Endothelial cell of hepatic sinusoid (primary cell): ENCODE data around the gene MAB21L3.
"Not testable (repeated sequence)": the region's sequence is repeated elsewhere in the genome, so short reads cannot be mapped to it uniquely, and the experiment has no call there.

Experiments used
- in situ Hi-C: cut with HindIII; loops from 2 replicates; pipeline ENCODE4 v1.10.0; 2017; ENCODE audit warnings: low sequenced_read_pairs

The MAB21L3 gene

DNA sequence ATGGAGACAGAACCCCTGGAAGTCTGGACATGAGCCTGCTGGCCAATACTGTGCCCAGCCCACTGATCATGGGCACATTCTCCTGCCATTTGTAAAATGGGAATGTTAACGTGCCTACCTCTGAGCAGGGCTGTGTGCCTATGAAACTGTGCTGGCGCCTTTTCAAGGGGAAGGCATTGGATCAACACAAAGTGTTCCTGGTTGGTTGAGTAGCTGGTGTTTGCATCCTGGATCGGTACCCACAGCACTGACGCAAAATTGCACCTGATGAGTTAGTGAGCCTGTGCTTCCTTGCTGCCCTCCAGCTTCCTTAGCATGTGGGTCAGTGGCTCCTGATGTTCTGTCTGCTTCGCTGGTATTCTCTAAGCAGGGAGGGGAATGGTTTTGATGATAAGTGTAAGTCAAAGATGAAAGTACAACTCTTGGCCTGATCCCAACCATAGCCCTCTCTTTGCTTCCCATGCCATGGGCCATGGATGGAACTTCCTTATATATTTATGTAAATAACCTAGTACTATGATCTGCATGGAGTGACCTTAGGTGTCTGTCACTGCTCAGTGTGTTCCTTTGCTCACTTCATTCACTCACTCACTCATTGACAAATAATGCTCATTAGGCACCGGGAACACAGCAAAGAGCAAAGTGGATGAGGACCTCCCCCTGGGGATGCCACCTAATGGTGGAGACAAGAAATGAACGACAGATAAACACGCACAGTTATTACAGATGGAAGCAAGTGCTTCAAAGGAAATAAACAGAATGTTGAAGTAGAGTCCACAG lies 22.7 kb downstream of the MAB21L3 start:
- in situ Hi-C loops: no loop called here

GRCh38 chr1:116134476-116134773 lies 23.2 kb downstream of the MAB21L3 start:
- in situ Hi-C loops: no loop called here

DNA sequence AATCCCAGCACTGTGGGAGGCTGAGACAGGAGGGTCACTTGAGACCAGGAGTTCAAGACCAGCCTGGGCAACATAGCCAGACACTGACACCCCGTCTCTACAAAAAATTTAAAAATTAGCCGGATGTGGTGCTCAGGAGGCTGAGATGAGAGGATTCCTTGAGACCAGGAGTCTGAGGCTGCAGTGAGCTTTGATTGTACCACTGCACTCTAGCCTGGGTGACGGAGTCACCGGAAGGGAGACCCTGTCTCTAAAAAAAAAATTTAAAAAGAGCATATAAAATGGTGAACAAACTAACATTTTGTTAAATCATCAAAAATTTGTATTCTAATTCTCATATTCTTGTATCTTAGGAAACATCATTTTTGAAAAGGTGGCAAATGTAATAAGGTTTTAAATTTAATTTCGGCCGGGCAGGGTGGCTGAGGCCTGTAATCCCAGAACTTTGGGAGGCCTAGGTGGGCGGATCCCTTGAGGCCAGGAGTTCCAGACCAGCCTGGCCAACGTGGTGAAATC lies 27.1 kb downstream of the MAB21L3 start:
- in situ Hi-C loops: no loop called here

DNA sequence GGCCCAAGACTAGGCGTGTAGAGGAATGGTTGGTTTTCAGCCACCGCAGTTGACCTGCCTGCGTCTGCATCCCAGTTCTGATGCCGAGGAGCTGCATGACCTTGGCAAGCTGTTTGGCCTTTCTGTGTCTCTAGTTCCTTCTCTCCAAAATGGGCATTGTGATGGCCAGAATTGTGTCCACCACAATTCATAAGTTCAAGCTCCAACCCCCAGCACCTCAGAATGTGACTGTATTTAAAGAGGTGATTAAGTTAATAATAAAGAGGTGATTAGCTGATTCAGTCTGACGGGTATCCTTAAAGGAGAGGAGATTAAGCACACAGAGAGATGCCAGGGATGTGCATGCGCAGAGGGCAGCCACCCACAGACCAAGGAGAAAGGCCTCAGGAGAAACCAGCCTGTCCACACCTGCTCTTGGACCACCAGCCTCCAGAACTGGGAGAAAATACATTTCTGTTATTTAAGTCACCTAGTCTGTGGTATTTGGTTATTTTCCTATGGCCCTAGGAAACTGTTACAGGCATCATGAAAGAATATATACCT lies 28.5 kb downstream of the MAB21L3 start:
- in situ Hi-C loops: no loop called here

DNA sequence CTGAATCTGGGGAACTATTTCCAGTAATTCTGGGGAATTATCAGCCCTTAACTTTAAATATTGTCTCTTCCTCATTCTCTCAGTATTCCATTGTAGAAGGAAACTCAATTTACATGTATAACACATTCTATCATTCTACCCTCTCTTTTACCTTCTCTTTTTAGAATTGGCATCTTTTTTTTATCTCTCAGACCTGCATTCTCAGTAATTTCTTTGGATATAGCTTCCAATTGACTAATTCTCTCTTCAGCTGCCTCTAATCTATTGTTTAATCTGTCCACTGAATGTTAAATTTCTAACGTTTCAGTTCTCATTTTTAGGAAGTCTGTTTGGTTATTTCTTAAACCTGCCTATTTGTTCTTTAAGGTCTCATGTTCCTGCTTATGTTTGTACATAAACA lies 33.0 kb downstream of the MAB21L3 start:
- in situ Hi-C loops: no loop called here

DNA sequence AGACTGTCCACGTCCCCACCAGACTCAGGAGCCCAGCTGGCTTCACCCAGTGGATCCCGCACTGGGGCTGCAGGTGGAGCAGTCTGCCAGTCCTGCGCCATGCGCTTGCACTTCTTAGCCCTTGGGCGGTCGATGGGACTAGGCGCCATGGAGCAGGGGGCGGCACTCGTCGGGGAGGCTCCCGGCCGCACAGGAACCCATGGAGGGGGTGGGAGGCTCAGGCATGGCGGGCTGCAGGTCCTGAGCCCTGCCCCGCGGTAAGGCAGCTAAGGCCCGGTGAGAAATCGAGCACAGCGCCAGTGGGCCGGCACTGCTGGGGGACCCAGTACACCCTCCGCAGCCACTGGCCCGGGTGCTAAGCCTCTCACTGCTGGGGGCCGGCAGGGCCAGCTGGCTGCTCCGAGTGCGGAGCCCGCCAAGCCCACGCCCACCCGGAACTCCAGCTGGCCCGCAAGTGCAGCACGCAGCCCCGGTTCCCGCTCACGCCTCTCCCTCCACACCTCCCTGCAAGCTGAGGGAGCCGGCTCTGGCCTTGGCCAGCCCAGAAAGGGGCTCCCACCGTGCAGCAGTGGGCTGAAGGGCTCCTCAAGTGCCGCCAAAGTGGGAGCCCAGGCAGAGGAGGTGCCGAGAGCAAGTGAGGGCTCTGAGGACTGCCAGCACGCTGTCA lies 35.4 kb downstream of the MAB21L3 start:
- in situ Hi-C loops: not testable (repeated sequence)

DNA sequence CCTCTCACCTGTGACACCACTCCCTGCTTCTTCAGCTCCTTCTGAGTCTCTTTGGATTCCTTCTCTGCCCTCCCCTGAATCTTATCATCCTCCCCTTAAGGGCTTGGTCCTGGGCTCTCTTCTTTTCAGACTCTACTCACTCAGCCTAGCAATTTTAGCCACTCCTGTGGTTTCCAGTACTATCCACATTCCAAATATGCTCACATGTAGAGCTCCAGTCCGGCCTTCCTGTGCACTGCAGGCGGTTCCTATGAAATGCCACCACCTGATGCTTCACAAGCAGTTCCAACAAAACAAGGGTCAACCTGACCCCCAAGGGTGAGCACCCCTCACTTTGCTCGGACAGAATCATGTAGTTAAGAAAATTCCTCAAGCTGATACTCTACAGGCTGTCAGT lies 35.9 kb downstream of the MAB21L3 start:
- in situ Hi-C loops: no loop called here

DNA sequence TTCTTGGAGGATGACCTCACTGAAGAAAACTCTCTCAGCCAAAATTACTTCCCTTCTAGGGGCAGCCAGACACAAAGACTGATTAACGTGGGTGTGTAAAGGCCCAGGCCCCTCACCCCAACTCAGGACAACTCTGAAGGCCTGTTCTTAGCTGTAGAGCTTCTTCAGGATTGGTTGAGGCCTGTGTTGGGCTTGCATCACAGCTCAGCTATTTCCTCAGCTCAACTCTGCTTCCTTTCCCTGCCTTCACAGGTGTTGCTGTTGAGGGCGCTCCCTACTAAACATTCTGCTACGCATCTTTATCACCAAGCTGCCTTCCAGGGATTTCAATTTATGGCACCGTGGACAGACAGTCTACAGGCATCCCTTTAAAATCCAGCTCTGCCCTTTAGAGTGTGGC lies 36.8 kb downstream of the MAB21L3 start:
- in situ Hi-C loops: no loop called here

DNA sequence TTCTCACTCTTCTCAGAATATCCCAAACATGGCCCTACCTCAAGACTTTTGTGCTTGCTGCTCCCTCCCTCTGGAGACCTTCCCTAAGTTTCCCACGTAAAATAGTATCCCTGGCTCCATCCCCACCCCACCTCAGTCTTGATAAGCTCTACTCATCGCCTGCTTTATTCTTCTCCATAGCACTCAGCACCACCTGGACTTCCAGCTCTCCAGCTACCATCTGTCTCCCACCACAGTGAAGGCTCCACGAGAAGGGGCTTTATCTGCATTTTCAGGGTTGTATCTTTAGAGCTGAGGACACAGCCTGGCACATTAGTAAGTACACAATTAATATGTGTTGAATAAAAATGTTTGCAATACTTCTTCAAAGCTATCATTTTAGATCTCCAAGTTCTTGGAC lies 37.8 kb downstream of the MAB21L3 start:
- in situ Hi-C loops: no loop called here

DNA sequence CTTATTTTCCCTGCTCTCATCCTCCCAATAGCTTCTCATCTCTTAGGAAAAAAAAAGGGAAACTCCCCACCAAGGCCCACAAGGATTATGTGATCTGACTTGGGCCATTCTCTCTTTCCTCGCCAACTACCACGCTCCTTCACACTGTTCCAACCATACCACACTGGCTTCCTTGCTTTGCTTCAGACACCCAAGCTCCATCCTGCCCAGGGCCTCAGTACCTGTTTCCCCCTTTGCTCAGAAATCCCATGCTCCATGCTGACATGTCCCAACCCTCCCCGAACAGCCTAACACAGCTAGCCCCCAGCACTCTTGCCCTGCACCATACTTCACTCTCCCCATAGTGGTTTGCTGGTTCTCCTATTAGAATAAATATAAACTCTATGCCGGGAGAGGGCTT lies 39.2 kb downstream of the MAB21L3 start:
- in situ Hi-C loops: no loop called here

GRCh38 chr1:116151739-116152576 lies 40.8 kb downstream of the MAB21L3 start:
- in situ Hi-C loops: no loop called here

DNA sequence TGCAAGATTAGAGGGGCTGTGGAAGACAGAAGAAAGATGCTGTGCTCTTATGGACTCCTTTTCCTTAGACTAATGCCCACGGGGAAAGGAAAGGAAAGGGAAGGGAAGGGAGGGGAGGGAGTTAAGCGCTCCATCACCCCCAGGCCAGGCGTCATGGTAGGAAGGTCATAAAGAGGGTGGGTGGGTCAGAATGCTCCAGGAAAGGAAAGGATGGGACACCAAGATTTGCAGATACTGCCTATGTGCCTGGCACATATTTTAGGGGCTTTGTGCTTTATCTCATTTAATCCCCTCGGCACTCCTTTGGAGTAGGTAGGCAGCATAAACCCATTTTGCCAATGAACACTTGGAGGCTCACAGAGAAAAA lies 41.4 kb downstream of the MAB21L3 start:
- in situ Hi-C loops: no loop called here

GRCh38 chr1:116152950-116153691 lies 41.9 kb downstream of the MAB21L3 start:
- in situ Hi-C loops: no loop called here

DNA sequence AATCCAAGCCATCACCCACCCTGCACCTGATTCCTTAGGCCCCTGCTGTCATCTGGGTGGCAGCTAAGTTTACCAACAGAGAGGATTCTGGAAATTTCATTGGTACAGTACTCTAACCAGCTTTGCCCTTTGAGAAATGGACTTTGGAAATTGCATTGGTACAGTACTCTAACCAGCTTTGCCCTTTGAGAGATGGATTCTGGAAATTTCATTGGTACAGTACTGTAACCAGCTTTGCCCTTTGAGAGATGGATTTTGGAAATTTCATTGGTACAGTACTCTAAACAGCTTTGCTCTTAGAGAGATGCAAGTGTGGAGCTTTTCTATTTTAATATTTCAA lies 42.5 kb downstream of the MAB21L3 start:
- in situ Hi-C loops: no loop called here

GRCh38 chr1:116154536-116154935 lies 43.3 kb downstream of the MAB21L3 start:
- in situ Hi-C loops: no loop called here

DNA sequence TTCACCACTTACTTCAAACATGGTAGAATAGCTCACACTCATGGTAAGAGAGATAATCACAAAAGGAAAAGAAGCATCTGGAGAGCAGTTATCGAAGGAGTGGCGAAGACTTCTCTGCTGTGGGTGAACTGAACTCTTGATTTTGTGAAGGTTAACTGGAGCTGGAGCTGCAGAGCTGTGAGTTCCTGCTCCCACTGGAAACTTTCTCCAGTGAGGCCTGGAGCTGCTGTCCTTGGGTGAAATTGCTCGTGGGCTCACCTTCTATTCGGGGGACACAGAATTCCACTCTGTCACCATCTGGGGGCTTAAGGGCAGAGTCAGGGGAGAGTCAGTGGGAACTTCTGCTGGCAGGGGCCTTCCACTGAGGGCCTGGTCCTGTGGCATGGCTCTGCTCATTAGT lies 45.9 kb downstream of the MAB21L3 start:
- in situ Hi-C loops: no loop called here

DNA sequence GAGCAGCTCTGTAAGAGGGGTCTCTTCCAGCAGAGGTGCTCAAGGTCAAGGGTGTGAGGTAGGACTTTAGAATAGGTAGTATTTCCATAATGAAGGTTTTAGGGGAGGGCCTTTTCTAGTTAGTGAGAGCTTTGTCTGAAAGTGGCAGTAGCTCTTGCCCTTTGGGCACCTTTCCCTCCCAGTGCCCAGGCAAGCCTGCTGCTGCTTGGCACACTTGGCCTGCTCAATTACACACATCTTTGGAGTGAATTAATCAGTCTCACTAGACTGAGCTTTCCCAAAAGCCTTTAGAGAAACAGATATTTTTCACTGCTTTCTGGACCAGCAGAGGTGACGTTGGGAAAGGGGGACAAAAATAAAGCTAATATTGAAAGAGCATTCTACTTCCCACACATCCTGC lies 48.0 kb downstream of the MAB21L3 start:
- in situ Hi-C loops: no loop called here

- in situ Hi-C loops: no loop called here
These were observed 48.4 kb downstream of the MAB21L3 start for GRCh38 chr1:116159611-116160010.

DNA sequence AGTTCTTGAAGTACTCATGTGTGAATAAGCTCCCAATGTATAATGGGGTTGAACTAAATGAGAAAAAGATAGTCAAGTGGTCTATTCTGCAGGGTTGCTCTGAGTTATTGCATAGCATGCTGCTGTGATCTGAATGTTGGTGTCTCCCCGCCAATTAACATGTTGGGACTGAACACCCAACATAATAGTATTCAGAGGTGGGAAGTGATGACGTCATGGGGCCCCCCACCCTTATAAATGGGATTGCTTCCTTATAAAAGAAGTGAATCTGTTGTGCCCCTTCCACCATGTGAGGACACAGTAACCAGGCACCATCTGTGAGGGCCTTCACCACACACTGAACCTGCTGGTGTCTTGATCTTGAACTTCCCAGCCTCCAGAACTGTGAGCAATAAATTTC lies 50.2 kb downstream of the MAB21L3 start:
- in situ Hi-C loops: no loop called here

DNA sequence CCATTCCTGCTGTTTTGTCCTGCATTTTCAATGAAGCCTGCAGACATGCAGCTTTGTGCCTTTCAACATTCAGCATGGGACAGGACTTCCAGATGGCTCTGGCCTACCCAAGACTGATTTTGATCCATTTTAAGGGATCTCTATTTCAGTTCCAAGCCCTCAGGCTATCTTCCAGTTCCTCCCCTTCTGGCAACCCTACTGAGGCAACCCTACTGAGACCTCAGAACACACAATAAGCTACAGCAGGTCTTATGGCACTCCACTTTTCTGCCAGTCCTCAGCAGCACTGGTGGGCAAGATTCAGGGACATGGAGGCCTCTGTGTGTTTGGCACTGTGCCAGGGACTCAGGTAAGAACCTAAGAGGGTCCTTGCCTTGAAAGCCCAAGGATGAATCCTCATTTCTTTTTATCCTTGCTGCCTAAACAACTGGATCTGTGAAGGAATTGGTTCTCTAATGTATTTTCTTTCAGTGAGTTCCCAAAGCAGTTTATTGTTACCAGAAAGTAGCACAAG lies 50.7 kb downstream of the MAB21L3 start:
- in situ Hi-C loops: no loop called here

DNA sequence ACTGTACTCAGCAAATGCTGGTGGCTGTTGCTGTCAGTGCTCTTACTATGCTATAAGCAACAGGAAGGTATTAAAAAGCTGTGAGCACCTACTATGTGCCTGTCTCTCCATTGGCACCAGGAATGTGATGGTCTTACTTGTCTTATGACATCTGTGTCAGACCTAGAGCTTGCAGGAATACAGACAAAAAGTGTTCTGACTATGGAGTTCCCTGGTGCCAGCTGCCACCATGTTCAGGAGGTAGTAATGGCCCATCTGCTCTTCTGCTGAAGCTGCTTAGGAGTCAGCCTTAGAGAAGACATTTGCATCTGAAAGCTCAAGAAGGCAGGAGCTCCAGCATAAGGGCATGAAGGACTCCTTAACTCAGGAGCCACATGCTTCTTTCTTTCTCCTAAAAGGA lies 52.3 kb downstream of the MAB21L3 start:
- in situ Hi-C loops: no loop called here
